NCI-H345 treated with DMSO at 0.1 percent for 48 hours (cell line): Measurements from ENCODE around the gene SLC30A9.

Experiments used
- DNase-seq: peaks from one replicate; lab custom pipeline; 2025; ENCODE audit not compliant: unreplicated experiment; lab: John Stamatoyannopoulos, UW

SLC30A9 gene

GRCh38 chr4:42133006-42133405 lies 142.7 kb downstream of the SLC30A9 start:
- no peak for DNase-seq

GRCh38 chr4:42136371-42136770 lies 146.0 kb downstream of the SLC30A9 start:
- no peak for DNase-seq
